ENCODE data around the gene PPFIA2. TPM values are rescaled to one million over a fixed set of nuclear protein-coding genes. Genes with fewer than 3 reads are reported as not detected.

The PPFIA2 gene
- total RNA-seq, 2 experiments from 2014 or later: not detected

DNA sequence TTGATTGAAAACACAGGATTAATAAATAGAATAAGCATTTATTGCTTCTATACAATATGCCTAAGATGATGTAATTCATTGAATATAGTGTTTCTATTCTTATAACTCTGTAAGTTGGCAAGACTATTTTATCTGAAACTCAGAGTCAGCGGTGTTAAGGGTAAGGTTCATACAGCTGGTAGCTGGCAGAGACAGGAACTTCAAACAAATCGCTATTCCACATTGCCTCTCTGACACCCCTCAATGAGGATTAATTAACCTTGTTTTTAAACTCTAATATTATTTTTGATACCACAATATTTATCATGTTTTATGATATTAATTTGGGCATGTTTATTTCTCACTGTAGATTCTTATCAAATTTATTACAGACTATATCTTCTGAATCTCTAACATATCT is 357.9 kb downstream of the PPFIA2 start:
- no peak for DNase-seq
- no peaks in the 10 kb centered on the region for H3K36me3 Mint-ChIP-seq (ENCODE audit: low read depth)
- ChIA-PET CTCF (no interaction called here), POLR2A (no interaction called here)
- no peaks in the 10 kb centered on the region for H3K27me3 Mint-ChIP-seq (ENCODE audit: low read depth)
- H3K4me1 Mint-ChIP-seq (ENCODE audit: low read depth): no peaks in the 10 kb centered on the region
- ATAC-seq: no peak
- no peaks in the 10 kb centered on the region for H3K9me3 Mint-ChIP-seq (ENCODE audit: insufficient read depth)
- no peak overlapping the region for H3K27ac Mint-ChIP-seq
- H3K4me3 Mint-ChIP-seq: no peak overlapping the region

DNA sequence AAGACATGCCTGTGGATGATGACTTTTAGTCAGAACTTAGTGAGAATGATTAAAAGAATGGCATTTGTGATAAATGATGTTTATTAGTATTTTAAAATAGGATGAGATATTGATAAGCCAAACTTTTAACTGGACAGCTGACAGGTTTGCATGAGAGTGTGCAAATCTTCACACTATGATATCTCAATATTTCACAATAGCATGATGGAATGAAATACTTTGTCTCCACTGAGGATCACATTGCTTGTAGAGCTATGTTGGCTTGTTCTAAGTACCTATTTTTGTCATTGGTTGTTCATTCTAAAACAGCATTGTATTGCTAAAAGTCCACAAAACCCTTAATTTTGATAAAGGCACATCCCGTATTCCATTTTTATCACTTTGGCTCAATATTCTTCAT is 359.1 kb downstream of the PPFIA2 start:
- Mint-ChIP-seq H3K4me1 (ENCODE audit: low read depth) (no peaks in the 10 kb centered on the region), H3K4me3 (no peak overlapping the region), H3K27me3 (ENCODE audit: low read depth) (no peaks in the 10 kb centered on the region), H3K9me3 (ENCODE audit: insufficient read depth) (no peaks in the 10 kb centered on the region), H3K27ac (no peak overlapping the region), H3K36me3 (ENCODE audit: low read depth) (no peaks in the 10 kb centered on the region)
- ChIA-PET POLR2A (no interaction called here), CTCF (no interaction called here)
- ATAC-seq: no peak
- DNase-seq: no peak

DNA sequence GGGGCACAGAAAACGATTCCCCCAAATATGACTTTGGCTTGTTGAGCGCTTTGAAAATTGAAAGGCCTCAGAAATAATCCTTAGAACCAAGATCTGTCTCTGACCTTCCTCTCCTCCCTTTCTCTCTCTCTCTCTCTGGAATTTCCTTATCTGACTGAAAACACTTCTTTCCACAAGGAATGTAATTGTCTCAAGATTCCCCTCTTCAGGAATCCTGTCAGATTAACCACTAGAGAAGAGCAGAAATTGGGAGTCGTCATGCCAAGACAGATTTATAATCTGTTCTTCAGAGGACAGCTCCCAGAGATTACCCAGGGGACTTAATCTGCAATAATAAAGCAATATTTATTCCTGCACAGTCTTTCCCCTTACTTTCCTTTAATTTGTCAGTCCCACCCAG is 363.7 kb downstream of the PPFIA2 start:
- no peaks in the 10 kb centered on the region for H3K9me3 Mint-ChIP-seq (ENCODE audit: insufficient read depth)
- no peaks in the 10 kb centered on the region for H3K4me1 Mint-ChIP-seq (ENCODE audit: low read depth)
- CTCF ChIA-PET: no interaction called here
- DNase-seq (no peak), ATAC-seq (no peak)
- H3K27me3 Mint-ChIP-seq (ENCODE audit: low read depth): no peaks in the 10 kb centered on the region
- H3K4me3 Mint-ChIP-seq: no peak overlapping the region
- no peaks in the 10 kb centered on the region for H3K36me3 Mint-ChIP-seq (ENCODE audit: low read depth)
- H3K27ac Mint-ChIP-seq: no peak overlapping the region
- POLR2A ChIA-PET: no interaction called here

DNA sequence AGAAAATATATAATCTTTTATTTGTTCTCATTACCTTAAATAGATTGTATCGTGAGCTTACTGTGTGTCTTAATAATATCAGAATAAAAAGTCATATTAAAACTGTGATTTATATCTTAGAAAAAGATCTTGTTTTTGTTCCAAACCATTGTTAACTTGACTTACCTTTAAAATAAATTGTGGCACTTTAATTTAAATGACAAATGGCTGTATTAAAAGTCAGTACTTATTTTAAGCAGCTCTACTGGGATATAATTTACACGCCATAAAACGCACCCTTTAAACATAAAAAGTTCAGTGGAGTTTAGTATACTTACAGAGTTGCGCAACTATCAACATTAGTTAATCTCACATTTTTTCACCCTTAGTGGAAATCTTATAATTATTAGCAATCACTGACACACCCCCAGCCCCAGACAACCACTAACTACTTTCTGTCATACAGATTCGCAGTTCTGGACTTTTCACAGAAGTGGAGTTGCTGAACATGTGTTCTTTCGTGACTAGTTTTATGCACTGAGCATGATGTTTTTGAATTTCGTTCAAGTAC is 369.5 kb downstream of the PPFIA2 start:
- no peaks in the 10 kb centered on the region for H3K9me3 Mint-ChIP-seq (ENCODE audit: insufficient read depth)
- H3K27ac Mint-ChIP-seq: no peak overlapping the region
- no peak for ATAC-seq
- no peaks in the 10 kb centered on the region for H3K27me3 Mint-ChIP-seq (ENCODE audit: low read depth)
- no peaks in the 10 kb centered on the region for H3K36me3 Mint-ChIP-seq (ENCODE audit: low read depth)
- CTCF ChIA-PET: no interaction called here
- POLR2A ChIA-PET: no interaction called here
- H3K4me1 Mint-ChIP-seq (ENCODE audit: low read depth): no peaks in the 10 kb centered on the region
- no peak overlapping the region for H3K4me3 Mint-ChIP-seq
- no peak for DNase-seq

DNA sequence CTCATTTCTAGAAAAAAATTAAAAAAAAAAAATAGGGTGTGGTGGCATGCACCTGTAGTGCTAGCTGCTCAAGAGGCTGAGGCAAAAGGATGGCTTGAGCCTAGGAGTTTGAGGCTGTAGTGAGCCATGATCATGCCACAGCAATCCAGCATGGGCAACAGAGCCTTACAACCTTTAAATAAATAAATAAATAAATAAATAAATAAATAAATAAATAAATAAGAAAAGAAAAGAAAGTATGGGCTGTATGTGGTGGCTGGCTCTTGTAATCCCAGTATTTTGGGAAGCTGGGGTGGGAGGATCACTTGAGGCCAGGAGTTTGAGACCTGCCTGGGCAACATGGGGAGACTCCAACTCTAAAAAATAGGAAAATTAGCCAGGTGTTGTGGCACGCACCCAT is 373.0 kb downstream of the PPFIA2 start:
- no peak overlapping the region for H3K4me3 Mint-ChIP-seq
- H3K9me3 Mint-ChIP-seq (ENCODE audit: insufficient read depth): no peaks in the 10 kb centered on the region
- CTCF ChIA-PET: no interaction called here
- no peaks in the 10 kb centered on the region for H3K27me3 Mint-ChIP-seq (ENCODE audit: low read depth)
- no peaks in the 10 kb centered on the region for H3K36me3 Mint-ChIP-seq (ENCODE audit: low read depth)
- DNase-seq: no peak
- no peaks in the 10 kb centered on the region for H3K4me1 Mint-ChIP-seq (ENCODE audit: low read depth)
- ATAC-seq: no peak
- no peak overlapping the region for H3K27ac Mint-ChIP-seq
- POLR2A ChIA-PET: no interaction called here

DNA sequence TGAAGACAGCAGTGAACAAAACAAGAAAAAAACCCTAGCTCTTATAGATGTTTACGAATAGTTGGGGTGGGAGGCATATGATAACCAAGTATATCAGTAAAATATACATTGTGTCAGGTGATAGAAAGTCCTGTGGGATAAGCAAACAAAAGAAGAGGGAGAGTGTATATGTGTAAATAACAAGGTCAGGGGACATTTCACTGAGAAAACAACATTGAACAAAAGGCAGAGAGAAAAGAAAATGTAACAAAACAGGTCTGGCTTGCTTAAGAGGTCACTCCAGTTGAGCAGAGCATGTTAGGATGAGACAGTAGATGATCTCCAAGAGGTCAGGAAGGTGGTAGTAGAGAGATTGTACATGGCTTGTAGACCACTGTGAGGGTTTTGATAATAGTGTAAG is 377.2 kb downstream of the PPFIA2 start:
- Mint-ChIP-seq H3K27me3 (ENCODE audit: low read depth) (no peaks in the 10 kb centered on the region), H3K4me1 (ENCODE audit: low read depth) (no peaks in the 10 kb centered on the region), H3K27ac (no peak overlapping the region), H3K36me3 (ENCODE audit: low read depth) (no peaks in the 10 kb centered on the region), H3K9me3 (ENCODE audit: insufficient read depth) (no peaks in the 10 kb centered on the region), H3K4me3 (no peak overlapping the region)
- CTCF ChIA-PET: no interaction called here
- POLR2A ChIA-PET: no interaction called here
- DNase-seq (no peak), ATAC-seq (no peak)

DNA sequence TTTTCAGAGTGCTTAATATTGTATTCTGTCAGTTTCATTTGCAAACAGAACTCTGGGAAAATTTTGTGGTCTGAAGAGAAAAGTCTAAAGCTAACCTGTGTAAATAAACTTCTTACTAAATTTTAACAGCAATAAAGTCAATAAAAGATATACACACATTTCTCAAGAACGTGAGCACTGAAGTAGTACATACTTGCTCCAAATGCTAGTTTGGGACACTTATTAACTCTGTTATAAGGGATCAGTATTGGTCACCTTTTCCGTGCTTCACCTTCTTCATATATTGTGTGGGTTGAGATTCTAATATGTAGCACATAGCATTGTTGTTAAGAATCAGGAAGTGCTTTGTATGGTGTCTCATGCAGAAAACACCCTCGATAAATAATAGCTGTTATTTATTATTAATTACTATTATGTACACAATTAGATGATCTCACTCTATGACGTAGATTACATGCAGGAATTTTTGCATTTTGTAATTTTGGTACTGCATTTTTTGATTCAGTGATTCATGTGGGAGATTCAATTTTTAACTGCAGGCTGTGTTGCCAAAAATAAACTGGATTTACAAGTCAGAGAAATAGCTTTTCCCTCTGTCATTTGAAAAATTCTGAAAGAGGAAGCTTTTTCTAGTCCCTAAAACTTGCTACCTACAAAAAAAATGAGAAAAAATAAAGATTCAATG is 380.4 kb downstream of the PPFIA2 start:
- H3K27ac Mint-ChIP-seq: no peak overlapping the region
- no peaks in the 10 kb centered on the region for H3K27me3 Mint-ChIP-seq (ENCODE audit: low read depth)
- DNase-seq: no peak
- no peaks in the 10 kb centered on the region for H3K9me3 Mint-ChIP-seq (ENCODE audit: insufficient read depth)
- no peaks in the 10 kb centered on the region for H3K36me3 Mint-ChIP-seq (ENCODE audit: low read depth)
- ChIA-PET CTCF (no interaction called here), POLR2A (no interaction called here)
- no peak for ATAC-seq
- H3K4me1 Mint-ChIP-seq (ENCODE audit: low read depth): no peaks in the 10 kb centered on the region
- no peak overlapping the region for H3K4me3 Mint-ChIP-seq

DNA sequence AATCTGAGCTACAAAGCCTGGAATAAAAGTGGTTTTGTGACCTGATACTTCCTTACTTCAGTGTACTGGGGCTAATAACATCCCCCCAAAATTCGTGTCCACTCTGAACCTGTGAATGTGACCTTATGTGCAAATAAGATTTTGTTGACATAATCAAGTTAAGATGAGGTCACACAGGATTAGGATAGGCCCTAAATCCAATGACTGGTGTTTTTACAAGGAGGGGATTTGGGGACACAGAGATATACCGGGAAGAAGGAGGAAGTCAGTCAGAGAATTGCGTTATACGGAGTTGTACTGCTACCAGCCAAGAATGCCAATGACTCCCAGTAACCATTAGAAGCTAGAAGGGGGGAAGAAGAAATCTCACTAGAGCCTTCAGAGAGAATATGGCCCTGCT is 381.4 kb downstream of the PPFIA2 start:
- no peaks in the 10 kb centered on the region for H3K4me1 Mint-ChIP-seq (ENCODE audit: low read depth)
- POLR2A ChIA-PET: no interaction called here
- no peaks in the 10 kb centered on the region for H3K36me3 Mint-ChIP-seq (ENCODE audit: low read depth)
- CTCF ChIA-PET: no interaction called here
- H3K4me3 Mint-ChIP-seq: no peak overlapping the region
- ATAC-seq: no peak
- no peak overlapping the region for H3K27ac Mint-ChIP-seq
- DNase-seq: no peak
- H3K9me3 Mint-ChIP-seq (ENCODE audit: insufficient read depth): no peaks in the 10 kb centered on the region
- H3K27me3 Mint-ChIP-seq (ENCODE audit: low read depth): no peaks in the 10 kb centered on the region

DNA sequence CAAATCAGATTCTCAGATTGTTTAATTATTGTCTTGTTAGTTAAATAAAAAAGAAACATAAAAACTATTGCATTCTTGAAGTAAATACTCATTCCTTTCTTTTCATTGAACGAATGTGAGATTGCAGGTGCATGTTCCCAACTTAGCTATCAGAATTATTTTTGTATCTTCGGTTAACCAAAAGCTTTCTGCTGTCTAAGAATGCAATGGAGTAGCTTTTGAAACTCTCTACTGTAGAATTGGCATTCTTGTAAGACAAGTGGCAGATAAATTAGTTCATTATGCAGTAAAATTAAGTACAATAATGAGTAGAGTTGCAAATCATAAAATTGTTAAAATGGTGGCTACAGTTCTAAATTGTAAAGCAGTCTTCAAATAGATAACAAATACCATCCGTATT is 383.2 kb downstream of the PPFIA2 start:
- Mint-ChIP-seq H3K27me3 (ENCODE audit: low read depth) (no peaks in the 10 kb centered on the region), H3K27ac (no peak overlapping the region), H3K4me1 (ENCODE audit: low read depth) (no peaks in the 10 kb centered on the region), H3K4me3 (no peak overlapping the region), H3K9me3 (ENCODE audit: insufficient read depth) (no peaks in the 10 kb centered on the region), H3K36me3 (ENCODE audit: low read depth) (no peaks in the 10 kb centered on the region)
- DNase-seq (no peak), ATAC-seq (no peak)
- CTCF ChIA-PET: no interaction called here
- POLR2A ChIA-PET: no interaction called here

DNA sequence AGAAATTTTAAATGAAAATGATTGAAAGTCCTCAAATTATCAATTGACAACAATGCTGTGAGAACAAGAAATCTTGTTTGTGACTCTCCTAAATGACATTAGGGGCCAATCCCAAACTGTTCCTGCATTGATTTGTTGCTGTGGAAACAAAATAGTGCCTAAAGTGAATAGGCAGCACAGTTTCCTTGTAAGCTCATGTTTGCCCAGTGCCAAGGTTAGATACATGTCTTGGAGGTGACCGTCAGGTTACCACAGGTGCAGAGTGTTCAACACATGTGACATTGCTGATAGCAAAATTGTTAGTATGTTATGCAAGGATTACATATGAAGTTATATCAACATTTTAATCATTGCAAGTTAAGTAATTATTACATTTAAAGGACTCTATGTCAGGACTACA is 388.7 kb downstream of the PPFIA2 start:
- no peaks in the 10 kb centered on the region for H3K27me3 Mint-ChIP-seq (ENCODE audit: low read depth)
- H3K4me1 Mint-ChIP-seq (ENCODE audit: low read depth): no peaks in the 10 kb centered on the region
- ChIA-PET POLR2A (no interaction called here), CTCF (no interaction called here)
- no peaks in the 10 kb centered on the region for H3K9me3 Mint-ChIP-seq (ENCODE audit: insufficient read depth)
- H3K27ac Mint-ChIP-seq: no peak overlapping the region
- H3K36me3 Mint-ChIP-seq (ENCODE audit: low read depth): no peaks in the 10 kb centered on the region
- H3K4me3 Mint-ChIP-seq: no peak overlapping the region
- DNase-seq: no peak
- no peak for ATAC-seq

DNA sequence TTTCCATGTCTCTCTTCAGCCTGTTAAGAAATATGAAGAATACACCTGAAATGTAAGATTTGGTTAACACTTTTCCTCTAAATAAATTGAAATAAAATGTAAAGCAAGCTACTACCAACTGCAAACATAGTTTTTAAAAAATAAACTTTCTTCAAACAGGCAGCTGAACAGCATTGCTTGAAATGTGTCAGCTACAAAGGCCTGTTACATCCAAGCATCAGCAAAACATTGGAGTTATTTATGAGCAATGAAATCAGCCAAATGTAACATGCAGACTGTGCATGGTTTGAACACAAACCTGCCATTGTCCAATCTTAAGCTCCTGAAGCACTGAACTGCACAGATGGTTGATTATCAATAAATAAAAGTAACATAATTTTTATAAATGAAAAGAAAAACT is 390.0 kb downstream of the PPFIA2 start:
- Mint-ChIP-seq H3K27ac (no peak overlapping the region), H3K4me3 (no peak overlapping the region), H3K4me1 (ENCODE audit: low read depth) (no peaks in the 10 kb centered on the region), H3K27me3 (ENCODE audit: low read depth) (no peaks in the 10 kb centered on the region), H3K36me3 (ENCODE audit: low read depth) (no peaks in the 10 kb centered on the region), H3K9me3 (ENCODE audit: insufficient read depth) (no peaks in the 10 kb centered on the region)
- ATAC-seq (no peak), DNase-seq (no peak)
- ChIA-PET CTCF (no interaction called here), POLR2A (no interaction called here)

DNA sequence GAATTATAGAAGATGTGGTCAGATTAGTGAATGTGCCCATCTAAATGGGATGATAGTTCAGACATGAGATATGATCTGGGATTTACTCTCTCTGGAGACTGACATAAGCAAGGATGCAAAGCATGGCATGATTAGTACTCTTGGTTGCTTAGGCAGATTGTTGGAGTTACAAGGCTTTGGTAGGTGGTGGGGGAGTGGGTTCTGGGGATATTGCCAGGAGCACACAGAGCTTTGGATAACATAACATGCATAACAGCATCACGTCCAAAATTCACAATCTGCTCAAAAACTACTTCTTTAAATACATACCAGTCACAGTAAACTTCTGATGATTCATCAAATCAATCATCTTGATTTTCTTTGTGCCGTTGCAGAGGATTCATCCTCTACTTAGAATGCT is 393.9 kb downstream of the PPFIA2 start:
- POLR2A ChIA-PET: no interaction called here
- no peaks in the 10 kb centered on the region for H3K9me3 Mint-ChIP-seq (ENCODE audit: insufficient read depth)

DNA sequence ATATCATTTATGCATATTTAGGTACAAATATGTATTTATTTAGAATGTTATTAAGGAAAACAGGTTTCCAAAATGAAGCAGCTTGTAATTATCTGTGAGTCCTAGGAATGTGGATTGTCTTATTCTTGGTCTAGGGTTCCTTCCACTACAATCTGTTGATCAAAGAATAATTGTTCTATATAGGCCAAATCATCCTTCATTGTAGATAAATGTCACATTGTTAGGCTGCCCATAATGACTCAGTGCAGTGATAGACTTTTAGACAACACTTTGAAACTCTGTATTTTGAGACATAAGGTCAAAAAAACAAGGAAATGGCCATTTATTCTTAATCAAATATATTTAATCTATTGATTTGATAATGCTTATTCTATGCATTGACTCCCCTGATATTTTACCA is 398.2 kb downstream of the PPFIA2 start:
- Mint-ChIP-seq H3K9me3 (ENCODE audit: insufficient read depth) (no peaks in the 10 kb centered on the region), H3K4me3 (no peak overlapping the region), H3K4me1 (ENCODE audit: low read depth) (no peaks in the 10 kb centered on the region), H3K27ac (no peak overlapping the region), H3K27me3 (ENCODE audit: low read depth) (no peaks in the 10 kb centered on the region), H3K36me3 (ENCODE audit: low read depth) (no peaks in the 10 kb centered on the region)
- DNase-seq: no peak
- ChIA-PET CTCF (no interaction called here), POLR2A (no interaction called here)
- ATAC-seq: no peak

More for the DNA sequence above, 393.9 kb downstream of the PPFIA2 start:
- DNase-seq: no peak
- CTCF ChIA-PET: no interaction called here
- Mint-ChIP-seq H3K27ac (no peak overlapping the region), H3K36me3 (ENCODE audit: low read depth) (no peaks in the 10 kb centered on the region), H3K27me3 (ENCODE audit: low read depth) (no peaks in the 10 kb centered on the region), H3K4me1 (ENCODE audit: low read depth) (no peaks in the 10 kb centered on the region), H3K4me3 (no peak overlapping the region)
- no peak for ATAC-seq

All from activated CD8-positive, alpha-beta T cell treated with anti-CD3 and anti-CD28 coated beads, Interleukin-2, amount 10 ng/mL, durations not matched to agents 7 days and 5 days (primary cell).